Stomach (tissue), 4 donors: ENCODE data around the gene UTP4.

Experiments
- POLR2A ChIP-seq, 4 donors: fragments of 450-650 bp; IDR thresholded peaks; one replicate each; pipeline ENCODE4 v1.6.1; 2016; ENCODE audit warnings: antibody characterized with exemption in 4 of 4, control low read depth in 2 of 4, mild to moderate bottlenecking in 1 of 4, moderate library complexity in 1 of 4
- POLR2AphosphoS5 ChIP-seq, 3 donors: sonication (generic); formaldehyde crosslinking; IDR thresholded peaks; one replicate each; pipeline ENCODE4 v1.6.1; 2016; ENCODE audit warnings: antibody characterized with exemption in 3 of 3
- TF ChIP-seq, protein P1 (sequence below), 7 experiments: fragments of 450-650 bp in 4 of 7; fragments of 200-600 bp in 3 of 7; sonication (generic) in 3 of 7; IDR thresholded peaks; one replicate each; pipeline ENCODE4 v1.5.1; 2016 to 2019; ENCODE audit warnings: antibody characterized with exemption in 7 of 7, control low read depth in 2 of 7, mild to moderate bottlenecking in 1 of 7

DNA sequence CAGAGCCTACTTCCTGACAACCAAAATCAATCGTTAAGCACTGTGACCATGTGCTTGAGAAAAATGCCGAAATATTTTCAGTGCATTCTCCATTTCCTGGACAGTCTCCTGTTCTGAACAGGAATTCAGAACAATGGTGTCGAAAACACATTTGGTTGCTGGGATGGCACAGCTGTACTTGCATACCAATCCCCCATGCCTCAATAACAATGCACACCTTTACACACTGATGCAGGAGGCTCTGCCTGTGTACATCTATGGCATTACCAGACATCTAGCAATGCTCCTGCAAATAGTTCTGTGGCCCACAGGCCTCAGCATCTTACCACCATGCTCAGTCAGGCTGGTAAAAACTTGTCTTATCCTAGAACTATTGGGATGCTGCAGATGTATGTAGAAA is 6.2 kb upstream of the UTP4 start:
- TF ChIP-seq POLR2A (IDR thresholded peaks at IDR 0.05) (no peak), POLR2AphosphoS5 (IDR thresholded peaks at IDR 0.05) (no peak)
- TF ChIP-seq, protein P1, sequence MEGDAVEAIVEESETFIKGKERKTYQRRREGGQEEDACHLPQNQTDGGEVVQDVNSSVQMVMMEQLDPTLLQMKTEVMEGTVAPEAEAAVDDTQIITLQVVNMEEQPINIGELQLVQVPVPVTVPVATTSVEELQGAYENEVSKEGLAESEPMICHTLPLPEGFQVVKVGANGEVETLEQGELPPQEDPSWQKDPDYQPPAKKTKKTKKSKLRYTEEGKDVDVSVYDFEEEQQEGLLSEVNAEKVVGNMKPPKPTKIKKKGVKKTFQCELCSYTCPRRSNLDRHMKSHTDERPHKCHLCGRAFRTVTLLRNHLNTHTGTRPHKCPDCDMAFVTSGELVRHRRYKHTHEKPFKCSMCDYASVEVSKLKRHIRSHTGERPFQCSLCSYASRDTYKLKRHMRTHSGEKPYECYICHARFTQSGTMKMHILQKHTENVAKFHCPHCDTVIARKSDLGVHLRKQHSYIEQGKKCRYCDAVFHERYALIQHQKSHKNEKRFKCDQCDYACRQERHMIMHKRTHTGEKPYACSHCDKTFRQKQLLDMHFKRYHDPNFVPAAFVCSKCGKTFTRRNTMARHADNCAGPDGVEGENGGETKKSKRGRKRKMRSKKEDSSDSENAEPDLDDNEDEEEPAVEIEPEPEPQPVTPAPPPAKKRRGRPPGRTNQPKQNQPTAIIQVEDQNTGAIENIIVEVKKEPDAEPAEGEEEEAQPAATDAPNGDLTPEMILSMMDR (IDR thresholded peaks at IDR 0.05): no peak
